ENCODE results near the gene PPP1R9B. TPM values are rescaled to one million over a fixed set of nuclear protein-coding genes. Genes with fewer than 3 reads are reported as not detected.

Gene PPP1R9B
- total RNA-seq, 1 experiment from 2014 or later = 23.0 TPM

DNA sequence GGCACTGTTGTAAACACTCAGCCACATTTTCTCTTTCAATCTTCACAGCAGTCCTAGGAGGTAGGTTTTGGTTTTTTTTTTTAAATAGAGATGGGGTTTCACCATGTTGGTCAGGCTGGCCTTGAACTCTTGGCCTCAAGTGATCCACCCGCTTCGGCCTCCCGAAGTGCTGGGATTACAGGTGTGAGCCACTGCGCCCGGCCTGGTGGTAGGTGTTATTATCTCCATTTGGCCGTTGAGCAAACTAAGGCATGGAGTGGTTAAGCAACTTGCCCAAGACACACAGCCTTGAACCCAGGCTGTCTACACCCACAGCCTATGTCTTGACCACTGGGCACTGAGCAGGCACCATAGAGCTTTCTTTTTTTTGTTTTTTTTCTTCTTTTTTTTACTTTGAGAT is 24.0 kb upstream of the PPP1R9B start:
- H3K27me3 ChIP-seq (ENCODE audit: insufficient read depth, low read length) = no peaks in the 10 kb centered on the region
- no peak overlapping the region for H4K8ac ChIP-seq (replicated peaks; ENCODE audit: insufficient read length, low read depth, low read length)
- no peak overlapping the region for H3T11ph ChIP-seq (ENCODE audit: low read length)
- H3K79me1 ChIP-seq (ENCODE audit: insufficient read depth, low read depth, low read length, poor library complexity, severe bottlenecking) = no peaks in the 10 kb centered on the region
- H2BK20ac ChIP-seq (ENCODE audit: low read depth, low read length, poor library complexity, severe bottlenecking) = no peak overlapping the region
- H2AFZ ChIP-seq (ENCODE audit: low read length) = no peak overlapping the region
- H3K14ac ChIP-seq (ENCODE audit: insufficient read depth, low read length) = no peak overlapping the region
- TF ChIP-seq, protein P1, sequence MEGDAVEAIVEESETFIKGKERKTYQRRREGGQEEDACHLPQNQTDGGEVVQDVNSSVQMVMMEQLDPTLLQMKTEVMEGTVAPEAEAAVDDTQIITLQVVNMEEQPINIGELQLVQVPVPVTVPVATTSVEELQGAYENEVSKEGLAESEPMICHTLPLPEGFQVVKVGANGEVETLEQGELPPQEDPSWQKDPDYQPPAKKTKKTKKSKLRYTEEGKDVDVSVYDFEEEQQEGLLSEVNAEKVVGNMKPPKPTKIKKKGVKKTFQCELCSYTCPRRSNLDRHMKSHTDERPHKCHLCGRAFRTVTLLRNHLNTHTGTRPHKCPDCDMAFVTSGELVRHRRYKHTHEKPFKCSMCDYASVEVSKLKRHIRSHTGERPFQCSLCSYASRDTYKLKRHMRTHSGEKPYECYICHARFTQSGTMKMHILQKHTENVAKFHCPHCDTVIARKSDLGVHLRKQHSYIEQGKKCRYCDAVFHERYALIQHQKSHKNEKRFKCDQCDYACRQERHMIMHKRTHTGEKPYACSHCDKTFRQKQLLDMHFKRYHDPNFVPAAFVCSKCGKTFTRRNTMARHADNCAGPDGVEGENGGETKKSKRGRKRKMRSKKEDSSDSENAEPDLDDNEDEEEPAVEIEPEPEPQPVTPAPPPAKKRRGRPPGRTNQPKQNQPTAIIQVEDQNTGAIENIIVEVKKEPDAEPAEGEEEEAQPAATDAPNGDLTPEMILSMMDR (conservative IDR thresholded peaks at IDR 0.05) = no peak
- no peaks in the 10 kb centered on the region; a peak in 1 of 5 replicates for H3K9me3 Mint-ChIP-seq
- no peaks in the 10 kb centered on the region for H3K9me3 ChIP-seq (ENCODE audit: control insufficient read depth, low read depth, low read length)
- H3K79me2 ChIP-seq (ENCODE audit: insufficient read depth, low read length) = no peaks in the 10 kb centered on the region
- no peak overlapping the region for H3K56ac ChIP-seq (ENCODE audit: insufficient read length, low read depth, low read length)
- no peak overlapping the region for H2BK15ac ChIP-seq (ENCODE audit: low read depth, low read length)
- H4K5ac ChIP-seq (ENCODE audit: insufficient read length, low read depth, low read length) = no peak overlapping the region
- no peak overlapping the region for H4K91ac ChIP-seq (ENCODE audit: insufficient read length, low read depth, low read length)
- no peak overlapping the region for H2AK5ac ChIP-seq (ENCODE audit: insufficient read length, low read length)
- H3K27ac ChIP-seq (ENCODE audit: insufficient read length, low read depth, low read length) = no peak overlapping the region
- H3K4ac ChIP-seq (ENCODE audit: low read depth, low read length) = no peak overlapping the region
- no CpG with 5 or more reads among the region's 6 CpGs for WGBS (ENCODE audit: extremely low coverage, insufficient read length, low lambda C conversion rate)
- no peak for DNase-seq
- no peak overlapping the region for H3K18ac ChIP-seq (ENCODE audit: insufficient read length, low read depth, low read length)
- H3K23me2 ChIP-seq (ENCODE audit: insufficient read length, low read depth, low read length, poor library complexity, severe bottlenecking) = peaks cover 4% of the 10 kb centered on the region
- H2BK5ac ChIP-seq (ENCODE audit: insufficient read length, low read length) = no peak overlapping the region
- H3K9ac ChIP-seq (ENCODE audit: extremely low read depth, insufficient read length, low read length) = no peak overlapping the region
- no peak overlapping the region for H2BK120ac ChIP-seq (ENCODE audit: low read depth, low read length, poor library complexity, severe bottlenecking)
- H3K4me2 ChIP-seq (ENCODE audit: insufficient read depth, insufficient read length, low read length) = no peak overlapping the region
- peaks cover 30 to 34% of the 10 kb centered on the region in 2 experiments for H3K4me1 Mint-ChIP-seq
- peaks cover 1% of the 10 kb centered on the region; the same call in 1 of the 2 replicates for H3K27me3 Mint-ChIP-seq (ENCODE audit: low read depth)
- no peak overlapping the region for H3K4me3 Mint-ChIP-seq
- H3K4me1 ChIP-seq (ENCODE audit: insufficient read depth, low read length) = peaks cover 2% of the 10 kb centered on the region; the same call in 1 of the 2 replicates
- no peak overlapping the region for H3K23ac ChIP-seq (ENCODE audit: insufficient read length, low read depth, low read length)
- no peak overlapping the region for H2BK12ac ChIP-seq (ENCODE audit: insufficient read length, low read depth, low read length)
- H3K27ac Mint-ChIP-seq = no peak overlapping the region
- H3K36me3 Mint-ChIP-seq (ENCODE audit: insufficient read depth in 1 of 3, low read depth in 3 of 3) = no peaks in the 10 kb centered on the region
- H4K20me1 ChIP-seq (ENCODE audit: control insufficient read depth, insufficient read depth, insufficient read length) = no peaks in the 10 kb centered on the region
